A549 treated with GW870086 at 1 μM for 4 hours (cell line): ENCODE results near the gene TOR2A. TPM values are rescaled to one million over a fixed set of nuclear protein-coding genes. Genes with fewer than 3 reads are reported as not detected.

Experiments used
- total RNA-seq: library from RNA; stranded (reverse); fragments of 200-300 nt; extraction: Qiagen RNA extraction; gene quantifications from 5 replicates; pipeline ENCODE4 v1.2.3, GENCODE V29; 2022; ENCODE audit warnings: low read depth

TOR2A gene
- total RNA-seq: 11.0 to 15.1 TPM (median 14.4 TPM) in 5 replicates

GRCh38 chr9:127734747-127735529, at the start of gene TOR2A:
Gene TOR2A (minus strand): TSS chr9:127735294. CDS start chr9:127735270, 24 bp downstream.

DNA sequence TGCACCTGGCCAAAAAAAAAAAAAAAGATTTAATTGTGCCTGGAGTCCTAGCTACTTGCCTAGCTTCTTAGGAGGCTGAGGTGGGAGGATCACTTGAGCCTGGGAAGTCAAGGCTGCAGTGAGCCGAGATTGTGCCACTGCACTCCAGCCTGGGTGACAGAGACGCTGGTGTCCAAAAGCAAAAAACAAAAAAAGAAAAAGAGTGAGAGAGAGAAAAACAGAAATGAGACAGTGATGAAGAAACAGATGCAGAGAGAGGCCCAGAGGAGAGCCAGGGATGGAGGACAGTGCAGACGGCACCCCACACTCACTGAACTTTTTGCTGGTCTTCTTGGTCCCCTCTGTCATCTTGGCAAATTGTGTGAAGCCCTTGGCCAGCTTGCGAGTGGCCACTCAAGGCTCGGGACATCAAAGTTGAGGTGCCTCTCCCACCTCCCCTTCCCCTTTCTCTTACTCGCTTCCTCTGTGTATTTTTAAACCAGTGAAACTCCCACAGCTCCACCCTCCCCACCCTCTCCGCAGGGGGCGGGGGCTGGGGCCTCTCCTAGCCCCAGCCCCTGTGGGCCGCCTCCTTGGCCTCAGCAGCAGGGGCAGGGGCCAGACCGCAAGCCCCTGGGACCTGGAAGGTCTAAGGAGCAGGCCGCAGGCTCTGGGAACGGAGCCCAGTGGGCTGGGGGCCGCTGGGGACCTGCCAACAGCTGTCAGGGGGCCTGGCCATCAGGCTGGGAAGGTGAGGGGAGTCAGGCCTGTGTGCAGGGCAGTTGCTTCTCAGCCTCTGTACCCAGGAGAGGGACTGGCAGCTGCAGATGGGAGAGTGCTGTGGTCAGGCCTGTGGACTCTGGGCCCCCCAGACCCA, 43.4 kb upstream of the TOR2A start, which contains the start of gene SH2D3C:
SH2D3C (minus strand) TSS at position 387 of the 856 bp plus-strand sequence; CDS start at position 348, 39 bp downstream.

GRCh38 chr9:127715470-127716337, 19.4 kb downstream of the TOR2A start, which contains the start of the genes PTRH1 and TTC16:
Gene PTRH1 (minus strand): TSS chr9:127715663. CDS start chr9:127715639, 24 bp downstream.
Gene TTC16 (plus strand): TSS chr9:127716079. CDS start chr9:127716146, 67 bp downstream.

DNA sequence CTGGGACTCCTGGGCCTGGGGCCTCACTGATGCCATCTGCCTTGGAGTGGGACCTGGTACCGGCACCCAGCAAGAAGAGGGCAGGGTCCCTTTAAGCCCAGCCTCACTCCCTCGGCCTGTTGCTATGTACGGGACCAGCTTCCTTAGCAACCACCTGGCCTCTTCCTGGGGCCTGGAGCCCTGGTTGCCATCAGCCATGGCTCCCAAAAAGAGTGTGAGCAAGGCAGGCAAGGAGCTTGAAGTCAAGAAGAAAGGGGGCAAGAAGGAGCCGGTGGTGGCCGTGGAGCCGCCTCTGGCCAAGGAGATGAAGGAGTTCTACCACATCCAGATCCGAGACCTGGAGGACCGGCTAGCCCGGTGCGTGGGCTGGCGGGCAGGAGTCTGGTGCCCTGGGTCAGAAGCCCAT, 28.3 kb downstream of the TOR2A start, which contains the start of gene CFAP157:
CFAP157 (plus strand) TSS at position 153 of the 406 bp plus-strand sequence; CDS start at position 197, 44 bp downstream.

Other genes starting within 250 kb of the TOR2A start
- gene STXBP1, start 123.0 kb downstream of the TOR2A start, total RNA-seq: 12.9 to 17.7 TPM (median 16.8 TPM) in 5 replicates
- gene CFAP157, start 28.3 kb downstream of the TOR2A start, total RNA-seq: not detected in 5 replicates
- 14.7 to 19.9 TPM (median 18.1 TPM) in 5 replicates for gene PTRH1, start 19.6 kb downstream of the TOR2A start, total RNA-seq
- gene TTC16, start 19.2 kb downstream of the TOR2A start, total RNA-seq: 0.08 TPM in 1 of 5 replicates, not detected in the others
- gene SH2D3C, start 43.4 kb upstream of the TOR2A start, total RNA-seq: 0.06 to 0.07 TPM in 2 of 5 replicates, not detected in the others
- 43.2 to 45.6 TPM (median 44.8 TPM) in 5 replicates for gene CDK9, start 50.7 kb upstream of the TOR2A start, total RNA-seq
- gene FPGS, start 67.6 kb upstream of the TOR2A start, total RNA-seq: 44.8 to 50.7 TPM (median 47.6 TPM) in 5 replicates
- gene ENG, start 119.4 kb upstream of the TOR2A start, total RNA-seq: 0.12 to 0.29 TPM (median 0.16 TPM) in 5 replicates
- gene AK1, start 142.4 kb upstream of the TOR2A start, total RNA-seq: 43.0 to 83.4 TPM (median 76.2 TPM) in 5 replicates
- gene ST6GALNAC6, start 164.3 kb upstream of the TOR2A start, total RNA-seq: 17.8 to 24.7 TPM (median 20.3 TPM) in 5 replicates
- gene ST6GALNAC4, start 181.7 kb upstream of the TOR2A start, total RNA-seq: 13.8 to 20.6 TPM (median 18.1 TPM) in 5 replicates
- gene PIP5KL1, start 195.5 kb upstream of the TOR2A start, total RNA-seq: 1.3 to 3.3 TPM (median 1.8 TPM) in 5 replicates
- gene DPM2, start 202.6 kb upstream of the TOR2A start, total RNA-seq: 36.4 to 43.7 TPM (median 41.9 TPM) in 5 replicates
- gene EEIG1, start 245.7 kb upstream of the TOR2A start, total RNA-seq: 45.8 to 67.1 TPM (median 58.6 TPM) in 5 replicates